ENCODE results near the gene PRKCD. TPM values are rescaled to one million over a fixed set of nuclear protein-coding genes. Genes with fewer than 3 reads are reported as not detected.
A peak's percentile ranks its signal among the peaks of the same experiment; 100 is the strongest.

The PRKCD gene
- 21.2 TPM for total RNA-seq

DNA sequence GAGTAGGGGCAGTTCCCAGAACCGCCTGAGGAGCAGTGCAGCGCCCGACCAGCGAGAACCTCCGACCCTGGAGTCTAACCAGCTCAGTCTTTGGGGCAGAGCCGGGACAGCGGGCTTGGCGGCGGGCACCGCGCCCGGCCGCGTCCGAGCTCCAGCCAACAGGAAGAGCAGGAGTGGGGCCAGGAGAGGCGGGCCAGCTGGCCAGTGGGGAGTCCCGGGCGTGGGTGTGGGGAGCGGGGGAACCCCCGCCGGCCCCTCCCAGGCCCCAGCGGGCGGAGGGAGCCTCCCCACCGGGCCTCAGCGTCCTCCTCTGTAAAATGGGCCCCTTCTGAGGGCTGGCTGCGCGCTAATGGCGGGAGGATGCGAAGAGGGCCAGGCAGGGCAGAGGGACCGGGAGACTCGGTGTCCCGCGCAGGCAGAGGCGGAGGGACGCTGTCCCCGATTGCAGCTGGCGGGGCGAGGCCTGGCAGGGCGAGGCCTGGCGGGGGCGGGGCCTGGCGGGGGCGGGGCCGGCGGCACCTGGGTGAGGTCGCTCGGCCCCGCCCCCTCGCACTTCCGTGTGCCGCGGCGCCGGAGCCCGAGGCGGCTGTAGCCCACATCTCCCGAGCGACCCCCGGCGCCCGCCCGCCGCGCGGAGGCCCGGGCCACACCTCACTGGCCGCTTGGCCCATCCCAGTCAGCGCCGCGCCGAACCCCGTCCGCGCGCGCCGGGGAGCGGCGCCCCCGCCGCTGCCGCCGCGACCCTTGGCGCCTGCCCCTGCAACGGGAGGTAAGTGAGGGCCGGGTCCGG lies at the start of gene PRKCD:
TSS of gene PRKCD (plus strand) at position 550 of the 790 bp plus-strand sequence. CDS start 17,214 bp downstream, outside the sequence.
- peak; percentile 76 for ATAC-seq

DNA sequence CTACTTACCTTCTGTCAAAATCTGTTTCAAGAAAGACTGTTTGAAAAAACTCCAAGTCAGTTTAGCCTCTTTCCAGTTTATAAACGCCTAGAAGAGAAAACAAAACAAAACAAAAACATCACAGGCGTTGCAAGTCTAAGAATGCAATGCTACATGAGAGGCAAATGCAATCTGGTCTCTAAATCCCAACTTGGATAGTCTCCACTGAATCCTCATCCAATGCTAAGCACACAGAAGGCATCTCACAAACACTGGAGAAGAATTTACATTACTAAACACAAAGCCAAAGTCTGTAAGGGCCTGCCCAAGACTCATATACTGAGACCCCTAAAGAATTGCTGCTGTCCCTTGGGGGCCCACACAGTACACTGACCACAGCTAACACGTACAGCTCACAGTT lies 49.2 kb upstream of the PRKCD start:
- ATAC-seq = no peak

DNA sequence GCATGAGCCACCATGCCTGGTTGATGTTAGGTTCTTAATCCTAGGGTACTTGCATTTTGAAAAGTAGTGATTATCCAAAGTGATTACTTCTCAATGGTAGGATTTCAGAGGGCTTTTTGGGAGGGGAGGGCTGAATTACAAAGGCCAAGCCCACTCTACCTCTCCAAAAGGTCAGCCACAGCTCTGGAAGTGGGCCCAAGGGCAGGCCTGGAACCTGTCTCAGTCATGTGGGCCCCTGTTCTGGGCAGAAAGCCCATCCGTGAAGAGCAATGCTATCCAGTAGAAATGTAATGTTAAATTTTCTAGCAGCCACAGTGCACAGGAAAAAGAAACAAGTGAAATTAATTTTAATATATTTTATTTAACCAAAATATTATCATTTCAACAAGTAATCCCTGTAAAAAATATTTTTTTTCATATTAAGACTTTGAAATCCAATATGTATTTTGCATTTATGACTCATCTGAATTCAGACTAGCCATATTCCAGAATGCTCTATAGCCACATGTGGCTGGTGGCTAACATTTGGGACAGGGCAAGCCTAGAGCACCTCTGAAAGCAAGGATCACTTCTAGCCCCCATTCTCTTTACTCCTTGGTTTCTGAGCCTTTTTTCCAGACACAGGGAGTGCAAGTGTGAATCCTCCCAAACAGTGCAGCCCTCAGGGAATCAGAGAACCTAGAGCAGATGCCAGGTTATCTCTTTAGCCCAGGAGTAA lies 47.6 kb upstream of the PRKCD start:
- no peak for ATAC-seq

DNA sequence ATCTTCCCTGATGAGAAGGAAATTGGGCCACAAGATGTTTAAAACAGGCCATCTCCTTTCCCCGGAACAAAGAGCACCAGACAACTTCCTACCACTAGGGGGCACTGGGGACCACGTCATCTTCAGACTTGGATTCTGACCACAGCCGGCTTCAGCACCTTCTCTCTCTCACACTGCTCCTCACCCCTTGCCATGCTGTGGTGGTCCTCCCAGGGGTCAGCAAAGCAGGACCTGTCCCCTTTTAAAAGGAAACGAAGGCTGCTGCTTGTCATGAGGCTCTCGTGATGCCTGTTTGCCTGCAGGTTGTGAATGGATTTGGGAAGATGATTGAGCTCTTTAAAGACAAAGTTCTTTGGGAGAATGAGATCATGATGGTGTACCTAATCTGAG lies 47.0 kb upstream of the PRKCD start:
- peak; percentile 69 for ATAC-seq

DNA sequence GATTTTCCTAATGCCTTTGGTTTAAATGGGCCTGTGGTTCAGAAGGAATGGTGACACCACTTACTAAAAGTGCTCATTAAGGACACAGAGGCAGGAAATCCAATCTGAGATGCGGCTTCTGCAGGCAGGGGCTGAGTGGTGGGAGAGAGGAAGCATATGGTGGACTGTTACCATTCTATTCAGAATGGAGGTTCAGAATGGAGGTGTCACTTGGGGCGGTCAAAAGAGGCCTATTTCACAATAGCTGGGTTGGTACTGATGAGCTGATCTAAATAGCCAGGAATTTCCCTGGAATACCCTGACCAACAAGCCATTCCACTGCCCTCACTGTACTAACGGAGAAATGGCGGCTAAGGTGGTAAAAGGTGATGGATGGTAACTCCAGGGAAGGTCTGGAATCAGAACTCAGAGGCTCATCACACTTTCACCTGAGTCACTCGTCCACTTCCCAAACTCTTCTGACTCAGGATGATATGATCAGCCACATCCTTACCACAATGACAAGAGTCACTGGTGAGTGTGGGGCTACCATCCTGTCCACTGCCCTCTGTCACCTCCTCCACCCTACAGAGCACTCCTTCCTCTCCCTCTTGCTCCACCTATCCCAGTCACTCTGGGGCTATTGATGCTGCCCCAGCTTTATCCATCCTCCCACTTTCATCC lies 46.5 kb upstream of the PRKCD start:
- peak; percentile 31 for ATAC-seq

DNA sequence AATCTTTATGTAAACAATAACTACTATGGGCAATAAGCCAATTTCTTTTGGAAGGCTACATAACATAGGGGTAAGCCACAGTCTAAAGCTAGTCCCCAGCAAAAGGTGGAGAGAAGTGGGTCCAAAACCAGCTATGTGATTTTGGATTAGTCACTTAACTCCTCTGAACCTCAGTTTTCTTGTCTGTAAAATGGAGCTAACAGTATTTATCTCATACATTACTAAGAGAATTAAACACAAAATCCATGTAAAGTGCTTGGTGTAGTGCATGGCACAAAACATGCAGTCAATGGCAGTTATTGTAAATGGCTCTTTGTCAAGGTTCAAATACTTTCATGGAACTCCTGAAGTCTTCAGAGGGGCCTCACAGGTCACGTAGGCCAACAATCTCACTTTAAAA lies 44.1 kb upstream of the PRKCD start:
- ATAC-seq = no peak

DNA sequence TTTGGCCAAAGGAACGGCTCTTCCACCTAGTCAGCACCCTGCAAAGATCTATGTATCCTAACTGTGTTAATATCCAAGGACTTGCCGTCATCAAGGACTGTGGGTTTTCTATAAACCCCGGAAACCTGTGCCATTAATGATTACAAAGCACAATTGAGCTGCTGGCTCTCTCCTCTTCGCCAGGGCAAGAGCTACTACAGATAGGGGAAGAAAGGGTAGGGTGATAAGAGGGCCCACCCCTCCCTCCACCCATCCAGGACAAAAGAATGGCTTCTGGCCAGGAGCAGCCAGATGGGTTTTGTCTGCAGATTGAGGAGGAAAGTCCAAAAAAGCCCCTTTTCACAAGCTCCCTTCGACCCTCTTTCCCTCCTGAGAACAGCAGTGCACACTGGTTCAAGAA lies 40.7 kb upstream of the PRKCD start:
- no peak for ATAC-seq

DNA sequence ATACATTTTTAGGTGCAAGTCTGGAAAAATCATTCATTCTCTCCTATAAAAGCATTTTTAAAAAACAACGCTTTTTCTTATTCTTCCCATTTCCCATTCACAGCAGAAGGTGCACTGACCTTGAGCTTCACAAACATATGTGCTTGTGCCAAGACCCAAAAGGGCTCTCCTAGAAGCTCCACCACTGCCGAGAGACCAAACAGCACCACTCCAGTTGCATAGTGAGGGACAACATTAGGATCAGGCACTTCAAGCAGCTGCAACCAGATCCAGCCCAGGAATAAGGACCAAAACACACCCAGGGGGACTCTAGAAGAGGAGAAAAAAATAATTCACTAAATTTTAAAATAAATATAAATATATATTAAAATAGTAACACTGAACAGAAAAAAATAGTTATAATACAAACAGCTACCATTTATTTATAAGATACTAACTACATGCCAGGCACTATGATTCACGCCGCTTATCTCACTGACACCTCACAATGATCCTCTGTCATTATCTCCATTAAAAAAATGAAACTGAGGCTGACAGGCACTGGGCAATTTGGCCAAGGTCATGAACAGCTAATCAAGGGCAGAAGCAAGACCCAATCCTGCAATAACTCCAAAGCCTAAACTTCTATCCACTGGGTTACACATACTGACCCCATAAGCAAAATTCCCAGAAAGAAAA lies 38.6 kb upstream of the PRKCD start:
- ATAC-seq = no peak

DNA sequence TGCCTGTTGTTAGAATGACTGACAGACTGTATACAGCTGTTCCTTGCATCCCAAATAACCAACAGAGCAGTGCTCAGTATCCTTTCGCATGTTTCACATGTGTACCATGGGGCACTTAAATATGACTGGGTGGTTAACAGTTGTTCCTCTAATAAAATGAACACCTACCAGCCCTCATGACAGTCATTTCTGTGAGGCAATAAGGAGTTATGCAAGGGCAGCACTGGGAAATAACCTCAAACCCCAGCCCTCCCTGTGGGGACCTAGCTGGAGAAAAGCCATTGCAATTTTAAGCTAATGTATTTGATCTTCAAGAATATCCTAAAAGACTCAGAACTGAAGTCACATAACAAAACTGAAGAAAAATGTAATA lies 38.1 kb upstream of the PRKCD start:
- no peak for ATAC-seq

DNA sequence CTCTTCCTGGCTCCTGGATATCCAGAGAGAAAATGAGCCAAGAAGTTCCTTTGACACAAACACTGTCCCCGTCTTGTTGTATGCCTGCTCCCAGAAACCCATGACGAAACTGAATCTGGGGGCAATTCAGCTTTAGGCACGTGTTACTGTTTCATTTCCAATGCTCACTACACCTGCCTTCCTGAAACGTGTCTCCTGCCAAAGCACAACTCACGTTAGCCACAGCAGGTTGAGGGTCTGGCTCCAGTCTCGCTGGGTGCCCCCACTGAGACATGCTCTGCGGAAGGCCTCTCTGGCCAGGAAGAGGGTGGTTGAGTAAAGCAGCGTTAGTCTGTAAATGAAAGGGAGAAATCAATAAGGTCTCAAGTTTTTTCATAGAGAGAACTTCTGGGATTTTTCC lies 37.5 kb upstream of the PRKCD start:
- no peak for ATAC-seq

DNA sequence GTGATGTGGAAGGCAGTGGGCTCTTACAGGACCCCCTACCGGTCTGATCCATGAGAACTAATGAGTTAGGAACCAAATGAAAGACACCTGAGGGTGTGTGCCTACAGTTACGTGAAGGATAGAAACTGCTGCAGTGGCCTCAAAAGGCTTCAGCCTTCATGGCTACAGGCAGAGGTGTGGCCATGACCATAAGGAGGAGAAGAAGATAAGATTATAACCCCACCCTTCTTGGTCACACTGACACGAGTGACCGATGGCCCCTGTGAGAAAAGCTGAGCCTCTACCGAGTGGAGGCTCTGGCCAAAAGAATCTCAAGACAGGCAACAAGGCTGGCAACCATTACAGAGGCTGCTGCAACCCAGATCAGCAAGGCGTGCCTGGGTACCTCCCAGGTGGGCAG lies 37.1 kb upstream of the PRKCD start:
- no peak for ATAC-seq

DNA sequence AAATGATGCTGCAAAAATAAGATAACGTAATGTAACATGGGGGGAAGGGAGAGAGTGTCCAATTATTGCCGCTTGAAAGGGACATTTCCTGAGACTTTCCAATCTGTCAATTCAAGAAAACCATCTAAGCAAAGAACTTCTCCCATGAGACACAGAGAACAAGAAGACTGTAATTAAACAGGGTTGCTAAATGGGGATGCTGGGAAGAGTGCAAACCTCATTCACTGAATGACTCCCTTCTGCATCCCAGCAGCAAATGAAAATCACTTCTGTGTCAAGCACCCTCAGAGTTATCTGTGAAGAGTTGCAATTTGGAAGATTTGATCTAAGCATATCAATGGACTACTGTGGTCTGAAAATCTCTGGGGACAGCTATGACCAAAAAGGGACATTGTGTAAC lies 34.4 kb upstream of the PRKCD start:
- no peak for ATAC-seq

DNA sequence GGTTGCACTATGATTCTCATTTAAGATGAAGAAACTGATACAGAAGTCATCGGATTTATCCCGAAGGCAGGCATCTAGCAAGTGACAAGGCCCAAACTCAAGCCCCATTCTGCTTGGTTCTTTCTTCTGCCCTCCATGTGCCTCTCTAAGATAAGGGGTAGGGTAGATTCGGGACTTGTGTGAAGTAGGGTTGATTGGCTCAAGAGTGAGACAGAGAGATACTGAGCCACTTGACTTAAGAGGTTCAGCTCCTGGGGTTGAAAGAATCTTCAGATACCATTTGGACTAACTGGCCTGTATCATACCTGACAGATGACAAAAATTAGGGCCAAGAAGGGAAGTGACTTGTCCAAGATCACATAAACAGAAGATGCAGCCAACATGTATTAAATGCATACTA lies 31.7 kb upstream of the PRKCD start:
- ATAC-seq = no peak

DNA sequence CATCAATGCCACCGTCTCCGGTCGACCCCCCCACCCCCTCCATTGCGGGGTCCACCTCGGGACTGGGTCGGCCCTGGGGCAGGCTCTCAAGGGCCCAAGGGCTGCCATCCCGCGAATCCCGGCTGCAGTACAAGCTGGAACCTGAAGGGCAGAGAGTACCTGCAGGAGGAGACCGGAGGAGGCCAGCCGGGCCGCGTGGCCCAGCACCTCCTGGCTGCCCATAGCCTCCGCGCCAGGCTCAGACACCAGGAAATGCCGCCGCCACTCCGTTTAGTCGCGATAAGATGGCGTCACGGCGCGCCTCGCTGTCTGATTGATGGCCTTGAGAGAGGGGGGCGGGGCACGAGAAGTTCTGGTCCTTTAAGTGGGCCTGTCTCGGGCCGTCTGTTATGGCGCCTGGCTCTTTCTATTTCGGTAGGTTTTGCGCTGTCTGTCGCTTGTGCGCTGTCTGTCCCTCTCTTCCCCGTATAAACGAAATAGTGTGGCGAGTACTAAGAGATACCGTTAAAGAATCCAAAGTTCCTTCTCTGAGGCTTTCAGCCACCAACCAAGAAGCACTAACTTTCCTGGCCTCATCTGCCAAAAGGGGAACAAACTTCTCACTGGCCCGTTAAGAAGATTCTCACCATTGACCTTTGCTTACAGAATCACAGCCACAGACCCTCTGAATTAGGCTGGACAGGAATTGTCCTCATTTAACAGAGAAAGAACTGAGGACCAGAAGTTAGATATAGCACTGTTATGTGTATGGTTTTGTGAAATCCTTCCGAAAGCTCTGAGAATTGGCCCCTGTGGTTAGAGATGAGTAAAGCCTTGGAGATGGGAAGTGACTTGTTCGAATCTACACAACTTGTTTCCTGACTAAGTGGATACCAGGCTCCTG lies 30.6 kb upstream of the PRKCD start, which contains the start of gene RFT1:
TSS of gene RFT1 (minus strand) at position 257 of the 883 bp plus-strand sequence. CDS start at position 222, 35 bp downstream.
- peak; percentile 95 for ATAC-seq

DNA sequence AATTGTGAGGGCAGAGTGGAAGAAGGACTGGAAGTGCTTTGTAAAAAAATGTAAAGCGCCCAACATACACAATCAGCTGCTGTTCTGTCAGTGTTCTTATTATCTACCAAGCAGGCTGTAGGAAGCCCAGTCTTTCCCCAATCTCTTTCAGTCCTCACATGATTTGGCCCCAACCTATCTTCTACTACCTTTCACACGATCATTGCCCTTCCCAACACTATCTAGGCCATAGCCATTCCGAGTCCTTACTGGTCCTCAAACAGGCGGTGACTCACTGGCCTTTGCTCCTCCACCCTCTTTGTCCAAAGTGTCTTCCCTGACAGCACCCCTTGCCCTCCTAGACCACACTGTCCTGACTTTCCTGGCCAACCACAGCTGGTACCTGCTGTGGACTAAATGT lies 29.9 kb upstream of the PRKCD start:
- no peak for ATAC-seq

DNA sequence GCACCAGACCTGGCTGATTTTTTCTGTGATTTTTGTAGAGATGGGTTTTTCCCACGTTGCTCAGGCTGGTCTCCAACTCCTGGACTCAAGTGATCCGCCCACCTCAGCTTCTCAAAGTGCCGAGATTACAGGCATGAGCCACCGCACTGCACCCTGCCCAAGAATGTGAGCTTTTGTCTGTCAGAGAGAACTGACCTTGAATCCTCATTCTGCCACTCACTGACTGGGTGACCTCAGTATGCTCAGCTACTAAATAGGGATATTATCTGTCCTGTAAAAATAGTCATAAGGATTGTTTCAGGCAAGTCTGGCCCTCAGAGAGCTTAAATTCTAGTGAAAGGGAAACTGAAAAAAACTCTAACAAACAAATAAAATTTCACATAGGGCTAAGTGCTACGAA lies 28.7 kb upstream of the PRKCD start:
- ATAC-seq = no peak

DNA sequence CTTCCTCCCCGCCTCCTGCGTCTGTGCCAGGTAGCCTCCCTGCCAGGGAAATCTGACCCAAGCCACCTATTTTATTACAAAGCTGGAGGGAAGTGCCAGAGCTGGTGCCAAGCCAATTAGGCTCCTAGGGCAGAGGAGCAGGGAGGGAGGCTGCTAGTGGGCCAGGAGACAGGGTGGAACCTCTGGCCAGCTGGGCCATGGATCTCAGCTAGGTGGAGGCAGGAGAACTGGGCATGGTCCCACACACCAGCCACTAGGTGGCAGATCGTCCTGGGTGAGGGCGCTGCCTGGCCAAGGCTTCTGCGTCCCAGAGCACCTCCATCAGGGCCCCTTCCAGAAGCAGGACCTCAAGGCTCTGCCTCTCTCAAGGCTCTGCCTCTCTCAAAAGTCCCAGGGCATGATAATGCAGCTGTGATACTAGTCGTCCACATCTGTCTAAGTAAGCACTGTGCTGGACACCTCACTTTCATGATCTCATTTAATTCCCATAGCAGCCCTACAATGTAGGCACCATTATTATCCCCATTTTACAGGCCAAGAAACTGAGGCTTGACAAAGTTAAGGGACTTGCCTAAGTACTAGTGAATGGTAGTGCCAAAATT lies 26.3 kb upstream of the PRKCD start:
- peak; percentile 76 for ATAC-seq

DNA sequence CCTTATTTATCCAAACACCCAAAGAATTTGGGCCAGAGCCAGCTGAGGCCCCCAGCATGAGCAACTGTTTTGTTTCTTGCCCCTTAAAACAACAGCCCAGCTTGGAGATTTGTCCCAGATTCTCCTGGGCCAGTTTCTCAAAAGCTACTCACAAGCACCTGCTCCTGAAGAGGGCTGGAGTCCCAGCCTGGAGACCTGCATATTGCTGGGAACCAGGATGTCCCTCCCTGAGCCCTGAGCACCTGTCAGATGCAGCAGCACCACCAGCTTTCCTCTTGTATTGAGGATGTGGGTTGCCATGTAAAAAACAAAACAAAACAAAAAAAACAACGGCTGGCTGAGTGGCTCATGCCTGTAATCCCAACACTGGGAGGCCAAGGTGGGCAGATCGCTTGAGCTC lies 23.8 kb upstream of the PRKCD start:
- no peak for ATAC-seq

DNA sequence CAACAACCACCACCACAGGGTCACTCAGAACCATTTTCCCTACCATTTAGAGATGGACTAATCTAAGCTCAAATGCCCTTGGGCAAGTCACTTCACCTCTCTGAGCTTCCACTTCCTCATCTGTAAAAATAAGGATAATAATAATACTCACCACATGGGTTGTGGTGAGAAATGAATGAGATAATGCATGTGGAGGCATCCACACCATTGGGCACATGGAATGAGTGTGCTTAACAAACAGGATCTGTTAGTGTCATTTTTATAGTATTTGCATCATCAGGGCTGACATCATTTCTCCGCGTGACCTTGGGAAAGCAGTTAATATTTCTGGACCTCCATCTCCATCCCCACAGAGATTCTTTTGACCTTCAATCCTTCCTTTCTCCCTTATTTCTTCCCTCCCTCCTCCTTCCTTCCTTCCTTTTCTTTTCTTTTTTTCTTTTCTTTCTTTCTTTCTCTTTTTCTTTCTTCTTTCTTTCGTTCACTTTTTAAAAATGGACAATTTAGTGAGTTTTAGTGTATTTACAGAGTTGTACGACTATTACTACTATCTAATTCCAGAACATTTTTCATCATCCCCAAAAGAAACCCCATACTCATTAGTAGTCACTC lies 23.1 kb upstream of the PRKCD start:
- ATAC-seq = no peak

DNA sequence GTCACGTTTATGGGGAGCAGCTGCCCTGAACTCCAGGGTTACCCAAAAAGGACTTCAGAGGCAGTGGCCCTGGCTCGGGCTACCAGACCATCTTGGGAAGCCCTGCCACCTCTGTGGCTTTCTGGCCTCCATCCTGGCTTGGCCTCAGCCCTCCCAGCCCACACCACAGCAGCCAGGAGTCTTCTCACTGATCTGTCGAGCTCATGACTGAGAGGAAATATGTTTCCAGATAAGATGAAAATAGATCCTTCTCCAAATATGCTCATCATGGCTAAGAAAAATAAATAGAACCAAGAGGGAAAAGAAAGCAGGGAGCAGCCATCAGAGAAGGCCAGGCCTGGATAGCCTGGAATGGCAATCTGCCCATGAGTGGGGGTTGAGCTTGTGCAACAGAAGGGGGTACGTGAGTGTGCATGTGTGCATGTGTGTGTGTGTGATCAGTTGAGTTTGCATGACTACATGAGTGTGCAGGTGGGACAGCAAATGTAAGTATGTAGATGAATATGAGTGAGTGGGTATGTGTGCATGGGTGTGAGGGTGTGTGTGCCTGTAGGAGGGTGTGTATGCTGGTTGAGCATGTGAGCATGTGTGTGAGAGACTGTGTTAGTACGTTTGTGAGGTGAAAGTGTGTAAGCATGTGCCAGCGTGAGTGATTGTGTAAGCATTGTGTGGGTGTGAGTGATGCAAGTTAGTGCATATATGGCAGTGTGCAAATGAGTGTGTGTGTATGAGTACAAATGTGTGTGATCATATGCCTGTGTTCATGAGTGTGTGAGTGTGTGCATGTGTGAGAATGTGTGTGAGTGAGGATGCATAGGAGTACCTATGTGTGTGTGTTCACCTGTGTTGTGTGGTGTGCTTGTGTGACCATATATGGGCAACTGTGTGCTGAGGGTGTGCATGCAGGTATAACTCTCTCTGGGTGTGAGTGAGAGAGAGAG lies 20.8 kb upstream of the PRKCD start:
- ATAC-seq = no peak

Data from esophagus mucosa (tissue), 1 donor.